Amniotic epithelial cell (primary cell): Measurements from ENCODE around the gene OPALIN.

Source experiments
- DNase-seq: peaks from one replicate; pipeline ENCODE4 v3.0.0-alpha.2; 2010; ENCODE audit warnings: low read depth

The OPALIN gene

GRCh38 chr10:96374004-96374403 is 15.2 kb upstream of the OPALIN start:
- no peak for DNase-seq

GRCh38 chr10:96371356-96371755 is 12.6 kb upstream of the OPALIN start:
- no peak for DNase-seq

GRCh38 chr10:96370584-96371157 is 11.9 kb upstream of the OPALIN start:
- DNase-seq, result peak; percentile 18

- peak; percentile 30 for DNase-seq
Observed at GRCh38 chr10:96369890-96370583, 11.2 kb upstream of the OPALIN start.

GRCh38 chr10:96368971-96369370 is 10.2 kb upstream of the OPALIN start:
- DNase-seq, result no peak

- DNase-seq, result no peak
Observed at GRCh38 chr10:96367470-96367869, 8.7 kb upstream of the OPALIN start.

- DNase-seq, result no peak
Observed at GRCh38 chr10:96366508-96366907, 7.7 kb upstream of the OPALIN start.

GRCh38 chr10:96365571-96365970 is 6.8 kb upstream of the OPALIN start:
- DNase-seq, result no peak

- DNase-seq, result no peak
Observed at GRCh38 chr10:96360766-96361165, 2.0 kb upstream of the OPALIN start.

GRCh38 chr10:96360331-96360730 is 1.5 kb upstream of the OPALIN start:
- DNase-seq, result no peak

GRCh38 chr10:96359616-96360015 is 814 bp upstream of the OPALIN start:
- DNase-seq, result no peak

- DNase-seq, result no peak
Observed at GRCh38 chr10:96357038-96357620, 1.7 kb downstream of the OPALIN start.

- no peak for DNase-seq
Observed at GRCh38 chr10:96352582-96352981, 6.2 kb downstream of the OPALIN start.

GRCh38 chr10:96352027-96352426 is 6.8 kb downstream of the OPALIN start:
- no peak for DNase-seq

GRCh38 chr10:96346295-96346694 is 12.5 kb downstream of the OPALIN start:
- no peak for DNase-seq

- no peak for DNase-seq
Observed at GRCh38 chr10:96345222-96345621, 13.6 kb downstream of the OPALIN start.

- no peak for DNase-seq
Observed at GRCh38 chr10:96344178-96344577, 14.6 kb downstream of the OPALIN start.

GRCh38 chr10:96342402-96342801 is 16.4 kb downstream of the OPALIN start:
- DNase-seq, result no peak

- DNase-seq, result no peak
Observed at GRCh38 chr10:96341219-96342182, 17.3 kb downstream of the OPALIN start.

GRCh38 chr10:96339956-96340904 is 18.6 kb downstream of the OPALIN start:
- peak; percentile 60 for DNase-seq

- no peak for DNase-seq
Observed at GRCh38 chr10:96339383-96339782, 19.4 kb downstream of the OPALIN start.
